HepG2 (cell line): ENCODE results near the gene EBF3. TPM values are rescaled to one million over a fixed set of nuclear protein-coding genes. Genes with fewer than 3 reads are reported as not detected.

Experiments
- ATAC-seq: fragments of 200-7000 bp; cut with Tn5 transposase; 3 replicates; pipeline ENCODE4 v1.9.1; 2020; ENCODE audit warnings: mild to moderate bottlenecking, moderate library complexity
- BruUV-seq: library from RNA; stranded (reverse); fragments of 400-500 nt; replicated peaks from 2 replicates; lab custom pipeline; 2021; lab: Mats Ljungman, UMichigan
- CTCF ChIA-PET: fragments of 300-600 bp; formaldehyde crosslinking; extraction: SDS; loops from one replicate; lab custom pipeline; 2021; ENCODE audit warnings: low total read pairs, inconsistent platforms, low intra/inter-chr PET ratio; lab: Yijun Ruan, JAX
- POLR2A ChIA-PET: fragments of 350-600 bp; sonication (Branson Sonifier 250); formaldehyde crosslinking; loops from one replicate; lab custom pipeline; 2020; ENCODE audit warnings: antibody characterized with exemption, inconsistent platforms; lab: Yijun Ruan, JAX
- DNase-seq: peaks from one replicate; pipeline ENCODE4 v3.0.0-alpha.2; 2015; ENCODE audit warnings: low spot score
- FAIRE-seq: peaks from 3 replicates; lab custom pipeline; 2011; peaks lifted over from hg19 to GRCh38; lab: Jason Lieb, UNC
- H2AFZ ChIP-seq: one replicate; pipeline ENCODE4 v1.6.1; 2011; ENCODE audit warnings: low read length, inconsistent platforms
- H3K27ac ChIP-seq: fragments of 300-600 bp; 3 replicates; pipeline ENCODE4 v1.8.0; 2011; ENCODE audit warnings: mixed run types, mild to moderate bottlenecking, mixed read lengths, low read length, inconsistent platforms; ENCODE audit not compliant: insufficient read depth; ENCODE audit errors: extremely low read length
- H3K27me3 ChIP-seq, 2 experiments: fragments of 200-600 bp in 1 of 2; 2 replicates in 1 of 2; 3 replicates in 1 of 2; pipeline versions ENCODE4 v1.6.0 to v1.8.0; 2011; ENCODE audit warnings: low read length in 2 of 2, mild to moderate bottlenecking in 2 of 2, moderate library complexity in 2 of 2, inconsistent platforms in 1 of 2; ENCODE audit not compliant: insufficient read depth in 2 of 2, control insufficient read depth in 1 of 2
- H3K36me3 ChIP-seq, 2 experiments: fragments of 200-600 bp in 1 of 2; replicated peaks in 1 of 2; 2 replicates in 1 of 2; 3 replicates in 1 of 2; pipeline versions ENCODE4 v1.5.1 to v1.8.0; 2011; ENCODE audit warnings: low read length in 2 of 2, inconsistent platforms in 1 of 2; ENCODE audit not compliant: insufficient read depth in 2 of 2, control insufficient read depth in 1 of 2
- H3K4me1 ChIP-seq: 2 replicates; pipeline ENCODE4 v1.5.1; 2012; ENCODE audit warnings: low read length, inconsistent platforms; ENCODE audit not compliant: insufficient read depth
- H3K4me2 ChIP-seq: 2 replicates; pipeline ENCODE4 v1.6.0; 2011; ENCODE audit warnings: low read depth, low read length, inconsistent platforms
- H3K4me3 ChIP-seq, 3 experiments: fragments of 200-600 bp in 1 of 3; sonication (generic), shearing (Covaris generic) in 1 of 3; replicated peaks in 1 of 3; 2 replicates each; pipeline ENCODE4 v1.5.1; 2011 to 2016; ENCODE audit warnings: low read length in 3 of 3, inconsistent platforms in 2 of 3, low read depth in 2 of 3, mild to moderate bottlenecking in 2 of 3, control low read depth in 1 of 3, mixed read lengths in 1 of 3; ENCODE audit not compliant: insufficient read depth in 1 of 3
- H3K79me2 ChIP-seq: one replicate; pipeline ENCODE4 v1.6.1; 2011; ENCODE audit warnings: low read length, inconsistent platforms; ENCODE audit not compliant: insufficient read depth
- H3K9ac ChIP-seq: 2 replicates; pipeline ENCODE4 v1.6.0; 2011; ENCODE audit warnings: mild to moderate bottlenecking, low read depth, low read length, inconsistent platforms; ENCODE audit not compliant: insufficient read depth
- H3K9me3 ChIP-seq: 2 replicates; pipeline ENCODE4 v1.5.1; 2012; ENCODE audit warnings: mild to moderate bottlenecking, low read length
- H4K20me1 ChIP-seq: 2 replicates; pipeline ENCODE4 v1.6.0; 2011; ENCODE audit warnings: inconsistent platforms, mild to moderate bottlenecking, low read length, moderate library complexity; ENCODE audit not compliant: insufficient read depth
- BRCA1 ChIP-seq: sonication (generic); formaldehyde crosslinking; IDR thresholded peaks from 2 replicates; pipeline ENCODE4 v1.4.0; 2020; ENCODE audit warnings: missing genetic modification reagents
- HDAC2 ChIP-seq: sonication (generic); formaldehyde crosslinking; IDR thresholded peaks from 2 replicates; pipeline ENCODE4 v1.4.0; 2020; ENCODE audit warnings: missing genetic modification reagents
- KLF12 ChIP-seq: sonication (generic); formaldehyde crosslinking; IDR thresholded peaks from 2 replicates; pipeline ENCODE4 v1.4.0; 2020; ENCODE audit warnings: missing genetic modification reagents, borderline replicate concordance
- NR1H2 ChIP-seq: sonication (generic); formaldehyde crosslinking; IDR thresholded peaks from 2 replicates; pipeline ENCODE4 v1.8.1; 2022; ENCODE audit warnings: low read depth, missing genetic modification reagents, borderline replicate concordance
- RARA ChIP-seq: IDR thresholded peaks from 2 replicates; pipeline ENCODE4 v1.6.1; 2016; ENCODE audit warnings: missing genetic modification reagents, missing compliant biosample characterization
- SIX4 ChIP-seq: sonication (generic); formaldehyde crosslinking; IDR thresholded peaks from 2 replicates; pipeline ENCODE4 v1.4.0; 2020; ENCODE audit warnings: missing genetic modification reagents
- THYN1 ChIP-seq: sonication (generic); formaldehyde crosslinking; IDR thresholded peaks from 2 replicates; pipeline ENCODE4 v1.8.1; 2023; ENCODE audit warnings: low read depth, mild to moderate bottlenecking, moderate library complexity, missing genetic modification reagents, borderline replicate concordance
- ZNF292 ChIP-seq: sonication (generic); formaldehyde crosslinking; IDR thresholded peaks from 2 replicates; pipeline ENCODE4 v1.8.1; 2022; ENCODE audit warnings: mild to moderate bottlenecking, low read depth, missing genetic modification reagents, borderline replicate concordance
- ZNF607 ChIP-seq: sonication (generic); formaldehyde crosslinking; IDR thresholded peaks from 2 replicates; pipeline ENCODE4 v1.5.1; 2020; ENCODE audit warnings: missing genetic modification reagents, mild to moderate bottlenecking, borderline replicate concordance
- ZNF83 ChIP-seq: sonication (generic); formaldehyde crosslinking; IDR thresholded peaks from 2 replicates; pipeline ENCODE4 v1.4.0; 2020; ENCODE audit warnings: missing genetic modification reagents, mild to moderate bottlenecking, borderline replicate concordance
- WGBS: methylation state at CpG from one replicate; pipeline ENCODE4 v1.1.6; 2017; ENCODE audit warnings: low lambda C conversion rate; 5-methylcytosine and 5-hydroxymethylcytosine counted together
- in situ Hi-C: cut with HindIII; loops from 2 replicates; pipeline ENCODE4 v1.10.0; 2017; ENCODE audit warnings: low pct_unique_long_range_greater_than_20kb; ENCODE audit not compliant: extremely low pct_ligation_motif_present
- intact Hi-C: fragments of 100-400 bp; cut with micrococcal nuclease; formaldehyde crosslinking; loops from one replicate; pipeline ENCODE4 v1.10.0; 2022; ENCODE audit not compliant: unreplicated experiment
- polyA plus RNA-seq, 8 experiments: library from polyadenylated mRNA; depleted of rRNA in 3 of 8; stranded (reverse) in 7 of 8; unstranded in 1 of 8; fragments of >200 nt; fragmentation: Illumina TruSeq in 4 of 8; extraction: Trizol in 4 of 8; gene quantifications; 2 replicates each; pipeline versions ENCODE4 v1.2.1 to v1.2.3, GENCODE V29; 2011 to 2016; ENCODE audit warnings: low read depth in 4 of 8, missing spikeins in 1 of 8, mixed read lengths in 1 of 8; ENCODE audit not compliant: insufficient read depth in 1 of 8
- total RNA-seq, 5 experiments: library from RNA; depleted of rRNA; stranded (reverse); fragments of >200 nt; fragmentation: Illumina TruSeq; extraction: Trizol; gene quantifications; 2 replicates each; pipeline ENCODE4 v1.2.3, GENCODE V29; 2016; ENCODE audit warnings: low read depth in 1 of 5
- TF ChIP-seq, protein P1 (sequence below): sonication (generic); formaldehyde crosslinking; IDR thresholded peaks from 2 replicates; pipeline ENCODE4 v1.8.1; 2023; ENCODE audit warnings: mild to moderate bottlenecking, missing genetic modification reagents
- TF ChIP-seq, protein P2 (sequence below), 2 experiments: sonication (generic) in 1 of 2; formaldehyde crosslinking in 1 of 2; IDR thresholded peaks; 2 replicates each; pipeline versions ENCODE4 v1.6.1 to v1.9.0; 2014 to 2022; ENCODE audit warnings: antibody characterized with exemption in 1 of 2, borderline replicate concordance in 1 of 2, inconsistent platforms in 1 of 2, low read depth in 1 of 2, missing genetic modification reagents in 1 of 2

The EBF3 gene
- total and polyA plus RNA-seq, 2 of the 13 experiments (the other 11 are each of a cell fraction or from before 2014, with no cell fraction given): not detected

DNA sequence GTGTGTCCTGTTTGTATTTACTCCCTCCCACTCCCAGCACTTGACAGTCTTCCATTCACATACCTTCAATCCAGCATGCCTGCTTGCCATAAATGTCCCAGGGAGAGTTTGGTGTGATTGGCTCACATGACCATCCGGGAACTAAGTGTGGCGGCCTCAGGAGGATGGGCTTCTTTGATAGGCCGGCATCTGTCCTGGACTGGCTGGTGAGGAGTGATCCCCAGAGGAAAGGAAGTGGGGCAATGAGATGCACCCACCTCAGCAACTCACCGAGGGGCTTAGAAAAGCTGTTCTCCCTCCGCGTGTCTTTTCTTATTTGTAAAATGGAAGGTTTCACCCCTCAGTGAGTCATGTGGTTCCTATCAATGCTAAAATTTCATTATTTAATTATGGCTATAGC is 14.9 kb upstream of the EBF3 start:
- no peak overlapping the region for H3K4me2 ChIP-seq
- no peak for FAIRE-seq
- H3K36me3 ChIP-seq: no peaks in the 10 kb centered on the region
- intact Hi-C loops (no loop called here), in situ Hi-C loops (no loop called here)
- TF ChIP-seq, protein P1, sequence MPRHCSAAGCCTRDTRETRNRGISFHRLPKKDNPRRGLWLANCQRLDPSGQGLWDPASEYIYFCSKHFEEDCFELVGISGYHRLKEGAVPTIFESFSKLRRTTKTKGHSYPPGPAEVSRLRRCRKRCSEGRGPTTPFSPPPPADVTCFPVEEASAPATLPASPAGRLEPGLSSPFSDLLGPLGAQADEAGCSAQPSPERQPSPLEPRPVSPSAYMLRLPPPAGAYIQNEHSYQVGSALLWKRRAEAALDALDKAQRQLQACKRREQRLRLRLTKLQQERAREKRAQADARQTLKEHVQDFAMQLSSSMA (CRISPR knock-in tag): no peak
- TF ChIP-seq NR1H2 (CRISPR knock-in tag): no peak
- no peak for TF ChIP-seq HDAC2
- no peak for TF ChIP-seq THYN1 (CRISPR knock-in tag)
- TF ChIP-seq KLF12 (CRISPR knock-in tag): no peak
- no peak for TF ChIP-seq ZNF292 (CRISPR knock-in tag)
- no TSS peak for BruUV-seq
- no peak overlapping the region for H3K27ac ChIP-seq
- no peaks in the 10 kb centered on the region for H3K9me3 ChIP-seq
- no peak for DNase-seq
- no peaks in the 10 kb centered on the region for H3K4me1 ChIP-seq
- H3K9ac ChIP-seq: no peak overlapping the region
- ChIA-PET POLR2A (no interaction called here), CTCF (no interaction called here)
- no peak overlapping the region for H3K4me3 ChIP-seq
- H4K20me1 ChIP-seq: no peaks in the 10 kb centered on the region
- peaks cover 2 to 23% of the 10 kb centered on the region in 2 experiments; a peak in 4 of 5 replicates for H3K27me3 ChIP-seq
- ATAC-seq: no peak
- no peaks in the 10 kb centered on the region for H3K79me2 ChIP-seq
- WGBS: 32% methylated on average over 6 of the region's 6 CpGs
- no peak overlapping the region for H2AFZ ChIP-seq

DNA sequence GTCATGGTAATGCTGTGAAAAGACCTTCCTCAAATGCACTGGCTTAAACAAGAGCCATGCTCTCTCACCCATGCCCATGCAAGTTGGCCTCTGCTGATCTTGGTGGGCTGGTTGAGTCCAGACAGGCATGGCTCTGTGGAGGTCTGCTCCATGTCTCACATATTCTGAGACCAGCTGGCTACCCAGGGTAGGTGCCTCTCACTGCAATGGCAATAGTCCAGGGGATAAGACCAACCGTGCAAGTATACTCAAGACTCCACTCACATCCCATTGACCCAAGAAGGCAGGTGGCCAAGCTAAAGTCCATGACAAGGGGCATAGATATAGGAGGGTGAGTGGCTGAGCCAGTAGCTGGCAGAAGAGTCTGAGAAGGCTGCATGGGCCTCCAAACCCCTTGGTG is 14.2 kb upstream of the EBF3 start:
- Histone ChIP-seq H3K36me3 (no peaks in the 10 kb centered on the region), H3K9me3 (no peaks in the 10 kb centered on the region), H3K9ac (no peak overlapping the region), H3K79me2 (no peaks in the 10 kb centered on the region), H3K4me1 (no peaks in the 10 kb centered on the region), H2AFZ (no peak overlapping the region), H3K4me2 (no peak overlapping the region), H4K20me1 (no peaks in the 10 kb centered on the region), H3K27ac (no peak overlapping the region), H3K4me3 (no peak overlapping the region), H3K27me3 (peaks cover 2 to 29% of the 10 kb centered on the region in 2 experiments; a peak in 4 of 5 replicates)
- DNase-seq (no peak), FAIRE-seq (no peak), ATAC-seq (no peak)
- ChIA-PET CTCF (no interaction called here), POLR2A (no interaction called here)
- in situ Hi-C loops (no loop called here), intact Hi-C loops (no loop called here)
- no CpG with 5 or more reads among the region's 1 CpG for WGBS
- BruUV-seq: no TSS peak
- TF ChIP-seq SIX4 (CRISPR knock-in tag): no peak
- TF ChIP-seq, protein P2, sequence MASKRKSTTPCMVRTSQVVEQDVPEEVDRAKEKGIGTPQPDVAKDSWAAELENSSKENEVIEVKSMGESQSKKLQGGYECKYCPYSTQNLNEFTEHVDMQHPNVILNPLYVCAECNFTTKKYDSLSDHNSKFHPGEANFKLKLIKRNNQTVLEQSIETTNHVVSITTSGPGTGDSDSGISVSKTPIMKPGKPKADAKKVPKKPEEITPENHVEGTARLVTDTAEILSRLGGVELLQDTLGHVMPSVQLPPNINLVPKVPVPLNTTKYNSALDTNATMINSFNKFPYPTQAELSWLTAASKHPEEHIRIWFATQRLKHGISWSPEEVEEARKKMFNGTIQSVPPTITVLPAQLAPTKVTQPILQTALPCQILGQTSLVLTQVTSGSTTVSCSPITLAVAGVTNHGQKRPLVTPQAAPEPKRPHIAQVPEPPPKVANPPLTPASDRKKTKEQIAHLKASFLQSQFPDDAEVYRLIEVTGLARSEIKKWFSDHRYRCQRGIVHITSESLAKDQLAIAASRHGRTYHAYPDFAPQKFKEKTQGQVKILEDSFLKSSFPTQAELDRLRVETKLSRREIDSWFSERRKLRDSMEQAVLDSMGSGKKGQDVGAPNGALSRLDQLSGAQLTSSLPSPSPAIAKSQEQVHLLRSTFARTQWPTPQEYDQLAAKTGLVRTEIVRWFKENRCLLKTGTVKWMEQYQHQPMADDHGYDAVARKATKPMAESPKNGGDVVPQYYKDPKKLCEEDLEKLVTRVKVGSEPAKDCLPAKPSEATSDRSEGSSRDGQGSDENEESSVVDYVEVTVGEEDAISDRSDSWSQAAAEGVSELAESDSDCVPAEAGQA (IDR thresholded peaks at IDR 0.05; ENCODE audit: low read depth): no peak
- TF ChIP-seq, protein P2 (CRISPR knock-in tag; IDR thresholded peaks at IDR 0.05; ENCODE audit: borderline replicate concordance): no peak
- no peak for TF ChIP-seq ZNF83 (CRISPR knock-in tag)
- no peak for TF ChIP-seq ZNF607 (CRISPR knock-in tag)
- no peak for TF ChIP-seq RARA
- no peak for TF ChIP-seq BRCA1 (CRISPR knock-in tag)
